NCI-H69 (cell line): ENCODE data around the gene ROR2.

Experiments
- DNase-seq: peaks from one replicate; lab custom pipeline; 2025; lab: John Stamatoyannopoulos, UW

Gene ROR2

GRCh38 chr9:91879231-91879630 is 70.8 kb downstream of the ROR2 start:
- no peak for DNase-seq

GRCh38 chr9:91873637-91874051 is 76.4 kb downstream of the ROR2 start:
- DNase-seq = peak; percentile 30

- DNase-seq = no peak
These were observed 81.2 kb downstream of the ROR2 start for GRCh38 chr9:91868732-91869391.

GRCh38 chr9:91867740-91868139 is 82.3 kb downstream of the ROR2 start:
- no peak for DNase-seq

GRCh38 chr9:91865041-91865440 is 85.0 kb downstream of the ROR2 start:
- no peak for DNase-seq

GRCh38 chr9:91864380-91864779 is 85.6 kb downstream of the ROR2 start:
- DNase-seq = no peak

GRCh38 chr9:91863469-91863868 is 86.6 kb downstream of the ROR2 start:
- no peak for DNase-seq

- peak; percentile 65 for DNase-seq
These were observed 91.6 kb downstream of the ROR2 start for GRCh38 chr9:91858213-91859030.

- DNase-seq = peak; percentile 41
These were observed 92.5 kb downstream of the ROR2 start for GRCh38 chr9:91857291-91858212.

GRCh38 chr9:91856419-91856818 is 93.6 kb downstream of the ROR2 start:
- DNase-seq = no peak

- no peak for DNase-seq
These were observed 94.8 kb downstream of the ROR2 start for GRCh38 chr9:91855196-91855595.

- no peak for DNase-seq
These were observed 97.2 kb downstream of the ROR2 start for GRCh38 chr9:91852801-91853347.

- DNase-seq = no peak
These were observed 100.3 kb downstream of the ROR2 start for GRCh38 chr9:91849694-91850093.

GRCh38 chr9:91848146-91848545 is 101.9 kb downstream of the ROR2 start:
- DNase-seq = no peak

- no peak for DNase-seq
These were observed 102.4 kb downstream of the ROR2 start for GRCh38 chr9:91847581-91848091.

GRCh38 chr9:91845879-91846278 is 104.1 kb downstream of the ROR2 start:
- no peak for DNase-seq

- DNase-seq = no peak
These were observed 105.2 kb downstream of the ROR2 start for GRCh38 chr9:91844701-91845291.

- no peak for DNase-seq
These were observed 105.8 kb downstream of the ROR2 start for GRCh38 chr9:91844190-91844589.

GRCh38 chr9:91843623-91844148 is 106.3 kb downstream of the ROR2 start:
- DNase-seq = peak; percentile 64

- DNase-seq = no peak
These were observed 106.9 kb downstream of the ROR2 start for GRCh38 chr9:91843093-91843492.

GRCh38 chr9:91842358-91843049 is 107.5 kb downstream of the ROR2 start:
- peak; percentile 61 for DNase-seq
